Upper lobe of right lung (tissue), 1 donor: ENCODE results near the gene UBL4B. TPM values are rescaled to one million over a fixed set of nuclear protein-coding genes. Genes with fewer than 3 reads are reported as not detected.

Experiments used
- ATAC-seq: fragments of 200-7000 bp; cut with Tn5 transposase; one replicate; pipeline ENCODE4 v1.9.1; 2020; ENCODE audit warnings: mild to moderate bottlenecking, moderate library complexity
- DNase-seq: peaks from one replicate; pipeline ENCODE4 v3.0.0-alpha.2; 2020
- H3K27ac ChIP-seq: fragments of 200-600 bp; one replicate; pipeline ENCODE4 v1.8.0; 2022
- H3K27me3 ChIP-seq: fragments of 200-600 bp; one replicate; pipeline ENCODE4 v1.8.0; 2022; ENCODE audit warnings: mild to moderate bottlenecking
- H3K36me3 ChIP-seq: fragments of 200-600 bp; one replicate; pipeline ENCODE4 v1.8.0; 2022
- H3K4me1 ChIP-seq: fragments of 200-600 bp; one replicate; pipeline ENCODE4 v1.8.0; 2022
- H3K4me3 ChIP-seq: fragments of 200-600 bp; one replicate; pipeline ENCODE4 v1.8.0; 2022; ENCODE audit warnings: mild to moderate bottlenecking
- H3K9me3 ChIP-seq: fragments of 200-600 bp; one replicate; pipeline ENCODE4 v1.8.0; 2022
- CTCF ChIP-seq: fragments of 200-600 bp; IDR thresholded peaks from one replicate; pipeline ENCODE4 v1.8.0; 2022; ENCODE audit warnings: antibody characterized with exemption
- intact Hi-C: fragments of 100-400 bp; cut with DNase I; formaldehyde crosslinking; loops from one replicate; pipeline ENCODE4 v1.11.0; 2022
- total RNA-seq: library from RNA; stranded (reverse); fragmentation: NEBNext Ultra II Directional; extraction: Animal tissue kit (Norgen Biotek cat#: 25700); gene quantifications from one replicate; pipeline ENCODE4 v1.2.1, GENCODE V29; 2021
- donor health status: DM: no; HTN: yes; CAD: no; lungs with severe emphysema.

Gene UBL4B
- total RNA-seq, 1 donor from 2014 or later, result not detected

- H3K4me3 ChIP-seq, result no peak overlapping the region
- H3K4me1 ChIP-seq, result no peaks in the 10 kb centered on the region
- no peak overlapping the region for H3K27ac ChIP-seq
- no peak for TF ChIP-seq CTCF
- H3K27me3 ChIP-seq, result peaks cover 2% of the 10 kb centered on the region
- no peaks in the 10 kb centered on the region for H3K9me3 ChIP-seq
- DNase-seq (no peak), ATAC-seq (no peak)
- intact Hi-C loops, result no loop called here
- H3K36me3 ChIP-seq, result no peaks in the 10 kb centered on the region
These were observed 8.8 kb downstream of the UBL4B start for GRCh38 chr1:110120960-110121561.

- H3K9me3 ChIP-seq, result no peaks in the 10 kb centered on the region
- H3K4me1 ChIP-seq, result no peaks in the 10 kb centered on the region
- H3K4me3 ChIP-seq, result no peak overlapping the region
- no peak for DNase-seq
- H3K27ac ChIP-seq, result no peak overlapping the region
- H3K27me3 ChIP-seq, result peaks cover 3% of the 10 kb centered on the region
- H3K36me3 ChIP-seq, result no peaks in the 10 kb centered on the region
- intact Hi-C loops, result no loop called here
- no peak for ATAC-seq
- no peak for TF ChIP-seq CTCF
These were observed 11.0 kb downstream of the UBL4B start for GRCh38 chr1:110123224-110123623.

- peaks cover 25% of the 10 kb centered on the region for H3K27me3 ChIP-seq
- H3K9me3 ChIP-seq, result no peaks in the 10 kb centered on the region
- H3K36me3 ChIP-seq, result no peaks in the 10 kb centered on the region
- DNase-seq (no peak), ATAC-seq (no peak)
- H3K4me3 ChIP-seq, result no peak overlapping the region
- TF ChIP-seq CTCF, result no peak
- H3K4me1 ChIP-seq, result no peaks in the 10 kb centered on the region
- no peak overlapping the region for H3K27ac ChIP-seq
- intact Hi-C loops, result no loop called here
These were observed 13.6 kb downstream of the UBL4B start for GRCh38 chr1:110125810-110126209.

- no peak overlapping the region for H3K4me3 ChIP-seq
- no peak overlapping the region for H3K27ac ChIP-seq
- no peaks in the 10 kb centered on the region for H3K36me3 ChIP-seq
- no peak for TF ChIP-seq CTCF
- peaks cover 32% of the 10 kb centered on the region for H3K27me3 ChIP-seq
- no peaks in the 10 kb centered on the region for H3K9me3 ChIP-seq
- DNase-seq (no peak), ATAC-seq (peak; percentile 28)
- intact Hi-C loops, result no loop called here
- H3K4me1 ChIP-seq, result no peaks in the 10 kb centered on the region
These were observed 17.9 kb downstream of the UBL4B start for GRCh38 chr1:110130113-110130591.

GRCh38 chr1:110130989-110131388 lies 18.7 kb downstream of the UBL4B start:
- intact Hi-C loops, result no loop called here
- H3K27ac ChIP-seq, result no peak overlapping the region
- no peak overlapping the region for H3K4me3 ChIP-seq
- DNase-seq (no peak), ATAC-seq (no peak)
- no peaks in the 10 kb centered on the region for H3K4me1 ChIP-seq
- H3K36me3 ChIP-seq, result no peaks in the 10 kb centered on the region
- H3K27me3 ChIP-seq, result peaks cover 32% of the 10 kb centered on the region
- TF ChIP-seq CTCF, result no peak
- H3K9me3 ChIP-seq, result no peaks in the 10 kb centered on the region

GRCh38 chr1:110132682-110133081 lies 20.4 kb downstream of the UBL4B start:
- TF ChIP-seq CTCF, result no peak
- intact Hi-C loops, result no loop called here
- Histone ChIP-seq H3K36me3 (no peaks in the 10 kb centered on the region), H3K4me1 (no peaks in the 10 kb centered on the region), H3K27ac (no peak overlapping the region), H3K4me3 (no peak overlapping the region), H3K9me3 (no peaks in the 10 kb centered on the region), H3K27me3 (peaks cover 32% of the 10 kb centered on the region)
- ATAC-seq (no peak), DNase-seq (no peak)
